PC-9 (cell line): ENCODE data around the gene MYH7. TPM values are rescaled to one million over a fixed set of nuclear protein-coding genes. Genes with fewer than 3 reads are reported as not detected.

Experiments
- BruUV-seq: library from RNA; stranded (reverse); fragments of 400-500 nt; replicated peaks from 2 replicates; lab custom pipeline; 2021; lab: Mats Ljungman, UMichigan
- CTCF ChIA-PET: fragments of 300-600 bp; sonication (Branson Sonifier 250); formaldehyde crosslinking; loops from one replicate; lab custom pipeline; 2022; ENCODE audit warnings: antibody characterized with exemption; lab: Charles Lee
- POLR2A ChIA-PET: fragments of 300-600 bp; sonication (Branson Sonifier 250); formaldehyde crosslinking; loops from one replicate; lab custom pipeline; 2022; ENCODE audit warnings: antibody characterized with exemption; ENCODE audit not compliant: unreplicated experiment; lab: Charles Lee
- DNase-seq, 2 experiments: peaks; one replicate each; pipeline versions ENCODE4 v3.0.0 to v3.0.0-alpha.2; 2015 to 2022; ENCODE audit warnings: mixed read lengths in 1 of 2
- H2AFZ ChIP-seq: fragments of 200-600 bp; sonication (generic); 2 replicates; pipeline ENCODE4 v1.8.1; 2017; ENCODE audit warnings: antibody characterized with exemption
- H3F3A ChIP-seq: fragments of 200-600 bp; sonication (generic); 2 replicates; pipeline ENCODE4 v1.8.1; 2017; ENCODE audit warnings: antibody characterized with exemption, mild to moderate bottlenecking, low read depth; ENCODE audit not compliant: insufficient read depth
- H3K27ac ChIP-seq: fragments of 200-600 bp; sonication (generic); 2 replicates; pipeline ENCODE4 v1.6.1; 2016; ENCODE audit warnings: mixed run types
- H3K27me3 ChIP-seq: fragments of 200-600 bp; sonication (generic); 2 replicates; pipeline ENCODE4 v1.6.1; 2016; ENCODE audit warnings: low read depth, mixed run types; ENCODE audit not compliant: insufficient read depth
- H3K36me3 ChIP-seq: fragments of 200-600 bp; sonication (generic); 2 replicates; pipeline ENCODE4 v1.6.1; 2016; ENCODE audit warnings: low read depth, mixed run types
- H3K4me1 ChIP-seq: fragments of 200-600 bp; sonication (generic); replicated peaks from 2 replicates; pipeline ENCODE4 v1.6.1; 2016; ENCODE audit warnings: mixed run types; ENCODE audit not compliant: insufficient read depth
- H3K4me2 ChIP-seq: fragments of 200-600 bp; sonication (generic); 2 replicates; pipeline ENCODE4 v1.6.1; 2017; ENCODE audit warnings: mixed run types
- H3K4me3 ChIP-seq: fragments of 200-600 bp; sonication (generic); 2 replicates; pipeline ENCODE4 v1.6.1; 2016; ENCODE audit warnings: mixed run types
- H3K79me2 ChIP-seq: fragments of 200-600 bp; sonication (generic); 2 replicates; pipeline ENCODE4 v1.6.1; 2017; ENCODE audit warnings: low read depth, mixed run types
- H3K9me2 ChIP-seq: fragments of 200-600 bp; sonication (generic); 2 replicates; pipeline ENCODE4 v1.8.1; 2017; ENCODE audit warnings: mild to moderate bottlenecking; ENCODE audit not compliant: insufficient read depth
- H3K9me3 ChIP-seq: fragments of 200-600 bp; sonication (generic); 2 replicates; pipeline ENCODE4 v1.8.1; 2016; ENCODE audit warnings: low read depth; ENCODE audit not compliant: insufficient read depth
- H4K20me1 ChIP-seq: fragments of 200-600 bp; sonication (generic); 2 replicates; pipeline ENCODE4 v1.8.1; 2017; ENCODE audit not compliant: insufficient read depth
- EZH2 ChIP-seq: fragments of 200-600 bp; sonication (generic); IDR thresholded peaks from 2 replicates; pipeline ENCODE4 v1.8.0; 2017; ENCODE audit warnings: antibody characterized with exemption, low read depth
- intact Hi-C: fragments of 100-400 bp; cut with micrococcal nuclease; formaldehyde crosslinking; loops from one replicate; pipeline ENCODE4 v1.10.0; 2022; ENCODE audit not compliant: unreplicated experiment
- total RNA-seq: library from RNA; stranded (reverse); gene quantifications from 2 replicates; pipeline ENCODE4 v1.2.3, GENCODE V29; 2021
- TF ChIP-seq, protein P1 (sequence below): fragments of 200-600 bp; sonication (generic); conservative IDR thresholded peaks from 2 replicates; pipeline ENCODE4 v1.6.1; 2017; ENCODE audit warnings: mixed run types, antibody characterized with exemption, mild to moderate bottlenecking, moderate library complexity

MYH7 gene
- total RNA-seq, 1 experiment from 2014 or later, result not detected

DNA sequence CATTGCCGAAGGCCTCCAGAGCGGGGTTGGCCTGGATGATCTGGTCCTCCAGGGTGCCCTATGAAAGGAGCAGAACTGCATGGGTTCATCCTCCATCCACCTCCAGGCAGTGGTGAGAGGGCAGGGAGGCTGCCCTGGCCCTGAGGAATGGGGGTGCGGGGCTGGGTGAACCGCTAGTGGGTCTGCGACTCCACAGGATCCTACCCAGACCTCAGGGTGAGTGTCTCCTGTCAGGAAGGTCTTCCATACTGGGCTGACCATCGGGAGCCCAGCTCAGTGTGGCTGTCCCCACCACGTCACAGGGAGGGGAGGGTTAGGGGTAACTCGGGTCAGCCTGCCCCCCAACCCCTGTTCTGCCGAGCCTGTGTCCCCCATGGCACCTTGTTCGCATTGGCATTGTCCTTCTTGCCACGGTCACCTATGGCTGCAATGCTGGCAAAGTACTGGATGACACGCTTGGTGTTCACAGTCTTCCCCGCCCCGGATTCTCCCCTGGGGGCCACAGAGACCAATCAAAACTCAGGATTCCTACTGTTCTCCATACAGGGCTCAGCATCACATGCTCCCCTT, 31.0 kb downstream of the MYH7 start:
- H3K4me3 ChIP-seq, result no peak overlapping the region
- H3K79me2 ChIP-seq, result no peaks in the 10 kb centered on the region
- no peaks in the 10 kb centered on the region for H4K20me1 ChIP-seq
- intact Hi-C loops, result no loop called here
- H3K4me2 ChIP-seq, result no peak overlapping the region
- no peak overlapping the region for H3K27ac ChIP-seq
- H3F3A ChIP-seq, result no peaks in the 10 kb centered on the region
- no TSS peak for BruUV-seq
- TF ChIP-seq, protein P1, sequence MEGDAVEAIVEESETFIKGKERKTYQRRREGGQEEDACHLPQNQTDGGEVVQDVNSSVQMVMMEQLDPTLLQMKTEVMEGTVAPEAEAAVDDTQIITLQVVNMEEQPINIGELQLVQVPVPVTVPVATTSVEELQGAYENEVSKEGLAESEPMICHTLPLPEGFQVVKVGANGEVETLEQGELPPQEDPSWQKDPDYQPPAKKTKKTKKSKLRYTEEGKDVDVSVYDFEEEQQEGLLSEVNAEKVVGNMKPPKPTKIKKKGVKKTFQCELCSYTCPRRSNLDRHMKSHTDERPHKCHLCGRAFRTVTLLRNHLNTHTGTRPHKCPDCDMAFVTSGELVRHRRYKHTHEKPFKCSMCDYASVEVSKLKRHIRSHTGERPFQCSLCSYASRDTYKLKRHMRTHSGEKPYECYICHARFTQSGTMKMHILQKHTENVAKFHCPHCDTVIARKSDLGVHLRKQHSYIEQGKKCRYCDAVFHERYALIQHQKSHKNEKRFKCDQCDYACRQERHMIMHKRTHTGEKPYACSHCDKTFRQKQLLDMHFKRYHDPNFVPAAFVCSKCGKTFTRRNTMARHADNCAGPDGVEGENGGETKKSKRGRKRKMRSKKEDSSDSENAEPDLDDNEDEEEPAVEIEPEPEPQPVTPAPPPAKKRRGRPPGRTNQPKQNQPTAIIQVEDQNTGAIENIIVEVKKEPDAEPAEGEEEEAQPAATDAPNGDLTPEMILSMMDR, result no peak
- no peak for TF ChIP-seq EZH2
- no peaks in the 10 kb centered on the region for H3K4me1 ChIP-seq
- no peaks in the 10 kb centered on the region for H3K36me3 ChIP-seq
- H3K9me3 ChIP-seq, result no peaks in the 10 kb centered on the region
- ChIA-PET POLR2A (no interaction called here), CTCF (no interaction called here)
- peaks cover 95% of the 10 kb centered on the region for H3K27me3 ChIP-seq
- DNase-seq, result no peak
- H3K9me2 ChIP-seq, result no peaks in the 10 kb centered on the region
- H2AFZ ChIP-seq, result no peak overlapping the region

DNA sequence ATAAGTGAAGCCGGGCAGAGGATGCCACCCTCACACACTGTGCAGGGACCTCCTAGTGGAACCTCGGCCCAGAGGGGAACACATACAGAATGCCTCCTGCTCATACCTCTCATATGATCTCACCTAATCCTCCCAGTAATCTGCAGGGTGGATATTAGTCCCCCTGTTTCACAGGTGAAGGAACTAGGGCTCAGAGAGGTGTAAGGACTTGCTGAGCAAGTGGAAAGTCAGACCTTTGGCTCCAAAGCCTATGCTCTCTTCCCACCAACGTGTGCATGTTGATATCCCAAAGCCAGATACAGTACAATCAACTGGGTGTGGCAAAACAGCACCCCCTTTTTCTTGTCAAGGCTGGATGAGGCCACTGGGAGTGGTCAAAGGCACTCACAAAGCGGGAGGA, 31.6 kb downstream of the MYH7 start:
- no peaks in the 10 kb centered on the region for H3K36me3 ChIP-seq
- ChIA-PET CTCF (no interaction called here), POLR2A (no interaction called here)
- H3K4me1 ChIP-seq, result no peaks in the 10 kb centered on the region
- no peak overlapping the region for H3K4me2 ChIP-seq
- H4K20me1 ChIP-seq, result no peaks in the 10 kb centered on the region
- TF ChIP-seq, protein P1, result no peak
- no peak for TF ChIP-seq EZH2
- intact Hi-C loops, result no loop called here
- no peaks in the 10 kb centered on the region for H3K9me2 ChIP-seq
- BruUV-seq, result no TSS peak
- no peaks in the 10 kb centered on the region for H3K79me2 ChIP-seq
- H2AFZ ChIP-seq, result no peak overlapping the region
- H3K27me3 ChIP-seq, result peaks cover 92% of the 10 kb centered on the region
- DNase-seq, result no peak
- H3K9me3 ChIP-seq, result no peaks in the 10 kb centered on the region
- H3K4me3 ChIP-seq, result no peak overlapping the region
- H3K27ac ChIP-seq, result no peak overlapping the region
- no peaks in the 10 kb centered on the region for H3F3A ChIP-seq

DNA sequence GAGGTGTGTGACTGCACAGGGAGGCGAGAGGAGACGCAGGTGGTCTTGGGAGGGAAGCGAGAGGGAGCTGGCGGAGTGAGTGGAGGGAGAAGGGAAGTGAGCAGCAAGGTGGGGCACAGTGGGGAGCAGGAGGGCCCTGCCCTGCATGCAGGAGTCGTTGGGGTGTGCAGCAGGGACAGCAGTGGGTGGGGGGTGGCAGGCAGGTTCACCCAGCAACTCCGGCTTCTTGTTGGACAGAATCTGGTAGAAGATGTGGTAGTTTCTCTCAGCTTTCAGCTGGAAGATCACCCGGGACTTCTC, 32.4 kb downstream of the MYH7 start:
- no peak for TF ChIP-seq EZH2
- TF ChIP-seq, protein P1, result no peak
- POLR2A ChIA-PET, result no interaction called here
- Histone ChIP-seq H3K27ac (no peak overlapping the region), H3K79me2 (no peaks in the 10 kb centered on the region), H3K27me3 (peaks cover 91% of the 10 kb centered on the region), H3K4me2 (no peak overlapping the region), H3K4me3 (no peak overlapping the region), H3K9me2 (no peaks in the 10 kb centered on the region), H2AFZ (no peak overlapping the region), H3K36me3 (no peaks in the 10 kb centered on the region), H3K9me3 (no peaks in the 10 kb centered on the region), H4K20me1 (no peaks in the 10 kb centered on the region), H3K4me1 (no peaks in the 10 kb centered on the region), H3F3A (no peaks in the 10 kb centered on the region)
- intact Hi-C loops, result no loop called here
- BruUV-seq, result no TSS peak
- CTCF ChIA-PET, result no interaction called here
- no peak for DNase-seq
